Left renal cortex interstitium (tissue), 4 donors: Measurements from ENCODE around the gene COA1. TPM values are rescaled to one million over a fixed set of nuclear protein-coding genes. Genes with fewer than 3 reads are reported as not detected.
"Not testable (repeated sequence)": the region's sequence is repeated elsewhere in the genome, so short reads cannot be mapped to it uniquely, and the experiment has no call there.

Experiments used
- DNase-seq, 4 donors: peaks; one replicate each; pipeline ENCODE4 v3.0.0-alpha.2; 2013; ENCODE audit warnings: low read depth in 4 of 4, low spot score in 2 of 4, missing footprints in 1 of 4
- polyA plus RNA-seq, 4 donors: library from polyadenylated mRNA; unstranded; fragments of 120-200 nt; gene quantifications; one replicate each; pipeline ENCODE4 v1.2.1, GENCODE V29; 2013; ENCODE audit not compliant: insufficient read length in 4 of 4

Gene COA1
- polyA plus RNA-seq, 4 donors = 61.2 to 86.5 (median 72.0) TPM

- no peak for DNase-seq
Measured at GRCh38 chr7:43609097-43609496, 120.2 kb downstream of the COA1 start.

- no peak for DNase-seq
Measured at GRCh38 chr7:43604251-43604650, 125.1 kb downstream of the COA1 start.

- DNase-seq = no peak
Measured at GRCh38 chr7:43602256-43602655, 127.1 kb downstream of the COA1 start.

GRCh38 chr7:43600056-43600455 is 129.3 kb downstream of the COA1 start:
- DNase-seq = no peak

GRCh38 chr7:43596426-43596825 is 132.9 kb downstream of the COA1 start:
- DNase-seq = not testable (repeated sequence)

GRCh38 chr7:43594020-43594419 is 135.3 kb downstream of the COA1 start:
- DNase-seq = no peak

GRCh38 chr7:43593010-43593409 is 136.3 kb downstream of the COA1 start:
- no peak for DNase-seq

GRCh38 chr7:43592326-43592725 is 137.0 kb downstream of the COA1 start:
- DNase-seq = no peak

GRCh38 chr7:43591558-43592180 is 137.7 kb downstream of the COA1 start:
- no peak for DNase-seq

GRCh38 chr7:43590862-43591557 is 138.3 kb downstream of the COA1 start:
- no peak for DNase-seq

GRCh38 chr7:43589728-43590127 is 139.6 kb downstream of the COA1 start:
- no peak for DNase-seq

Other genes starting within 250 kb of the COA1 start
- 10 to 100 TPM; 15.6 to 26.4 (median 19.9) TPM for gene STK17A, start 146.4 kb downstream of the COA1 start, polyA plus RNA-seq
- 10 to 100 TPM; 48.6 to 63.2 (median 54.2) TPM for gene BLVRA, start 29.2 kb upstream of the COA1 start, polyA plus RNA-seq
- gene MRPS24, start 140.0 kb upstream of the COA1 start, polyA plus RNA-seq = 100 to 1,000 TPM in 1 of 4 donors, 10 to 100 TPM in 3; 74.2 to 118 (median 87.5) TPM
- 10 to 100 TPM; 30.0 to 39.4 (median 34.8) TPM for gene URGCP, start 177.1 kb upstream of the COA1 start, polyA plus RNA-seq
- gene UBE2D4, start 196.9 kb upstream of the COA1 start, polyA plus RNA-seq = 10 to 100 TPM; 19.7 to 22.8 (median 21.2) TPM